HCT116 (cell line): ENCODE data around the gene PPP1R16B. TPM values are rescaled to one million over a fixed set of nuclear protein-coding genes. Genes with fewer than 3 reads are reported as not detected.

ENCODE experiments used
- ATAC-seq: fragments of 200-7000 bp; cut with Tn5 transposase; 2 replicates; pipeline ENCODE4 v1.9.1; 2020; ENCODE audit warnings: mild to moderate bottlenecking, moderate library complexity
- BruUV-seq: library from RNA; stranded (reverse); fragments of 400-500 nt; replicated peaks from 2 replicates; lab custom pipeline; 2021; lab: Mats Ljungman, UMichigan
- CTCF ChIA-PET: fragments of 300-600 bp; sonication (Branson Sonifier 250); formaldehyde crosslinking; loops from one replicate; lab custom pipeline; 2021; ENCODE audit warnings: antibody characterized with exemption; lab: Charles Lee
- POLR2A ChIA-PET: fragments of 300-600, 350-600 bp; sonication (Branson Sonifier 250); formaldehyde crosslinking; loops from one replicate; lab custom pipeline; 2021; ENCODE audit warnings: antibody characterized with exemption; lab: Charles Lee
- RAD21 ChIA-PET, 2 experiments: fragments of 300-600 bp; sonication (Branson Sonifier 250); formaldehyde crosslinking; loops; one replicate each; lab custom pipeline; 2023; ENCODE audit warnings: low total read pairs in 2 of 2; ENCODE audit not compliant: uncharacterized antibody in 2 of 2, unreplicated experiment in 2 of 2, low non-redundant PET in 1 of 2; lab: Charles Lee
- DNase-seq: peaks from one replicate; pipeline ENCODE4 v3.0.0-alpha.2; 2010; ENCODE audit warnings: low read depth, low spot score
- H2AFZ ChIP-seq: fragments of 200-600 bp; shearing (Covaris generic), sonication (generic); 2 replicates; pipeline ENCODE4 v1.6.1; 2017; ENCODE audit warnings: low read depth, mixed run types, mixed read lengths, antibody characterized with exemption, low read length; ENCODE audit not compliant: poor library complexity, severe bottlenecking
- H3K27ac ChIP-seq: 2 replicates; pipeline ENCODE4 v1.5.1; 2012; ENCODE audit warnings: low read depth, low read length
- H3K27me3 ChIP-seq: fragments of 200-600 bp; sonication (generic); 2 replicates; pipeline ENCODE4 v1.6.1; 2016; ENCODE audit warnings: mixed run types, low read length, mixed read lengths; ENCODE audit not compliant: insufficient read depth
- H3K36me3 ChIP-seq, 2 experiments: fragments of 200-500 bp in 1 of 2; fragments of 200-600 bp in 1 of 2; sonication (Bioruptor generic) in 1 of 2; sonication (generic) in 1 of 2; 2 replicates each; pipeline versions ENCODE4 v1.5.1 to v1.6.1; 2014 to 2016; ENCODE audit warnings: low read length in 2 of 2, inconsistent platforms in 1 of 2, mixed read lengths in 1 of 2, mixed run types in 1 of 2; ENCODE audit not compliant: insufficient read depth in 2 of 2, control insufficient read depth in 1 of 2
- H3K4me1 ChIP-seq, 2 experiments: fragments of 200-600 bp in 1 of 2; sonication (generic) in 1 of 2; 2 replicates each; pipeline versions ENCODE4 v1.5.1 to v1.6.1; 2012 to 2017; ENCODE audit warnings: low read length in 2 of 2, inconsistent platforms in 1 of 2, mild to moderate bottlenecking in 1 of 2, mixed read lengths in 1 of 2, mixed run types in 1 of 2, moderate library complexity in 1 of 2; ENCODE audit not compliant: insufficient read depth in 2 of 2, control insufficient read depth in 1 of 2
- H3K4me2 ChIP-seq: fragments of 200-600 bp; sonication (generic); 2 replicates; pipeline ENCODE4 v1.6.1; 2017; ENCODE audit warnings: mixed run types, low read length, mixed read lengths
- H3K4me3 ChIP-seq, 2 experiments: fragments of 200-600 bp in 1 of 2; sonication (generic) in 1 of 2; replicated peaks in 1 of 2; 2 replicates each; pipeline ENCODE4 v1.5.1; 2011 to 2016; ENCODE audit warnings: low read length in 2 of 2, control low read depth in 1 of 2, low read depth in 1 of 2, mild to moderate bottlenecking in 1 of 2, mixed read lengths in 1 of 2, mixed run types in 1 of 2
- H3K79me2 ChIP-seq: fragments of 200-600 bp; sonication (generic); 2 replicates; pipeline ENCODE4 v1.6.1; 2017; ENCODE audit warnings: mild to moderate bottlenecking, mixed run types, low read length, moderate library complexity, mixed read lengths; ENCODE audit not compliant: insufficient read depth
- H3K9ac ChIP-seq: fragments of 200-600 bp; sonication (generic); 2 replicates; pipeline ENCODE4 v1.6.1; 2016; ENCODE audit warnings: low read length, mixed read lengths
- H3K9me2 ChIP-seq: fragments of 200-600 bp; sonication (generic), shearing (Covaris generic); 2 replicates; pipeline ENCODE4 v1.6.1; 2017; ENCODE audit warnings: mixed run types, mild to moderate bottlenecking, moderate library complexity; ENCODE audit not compliant: insufficient read depth
- H3K9me3 ChIP-seq, 2 experiments: fragments of 200-500 bp in 1 of 2; fragments of 200-600 bp in 1 of 2; sonication (Bioruptor generic) in 1 of 2; sonication (generic) in 1 of 2; 2 replicates each; pipeline ENCODE4 v1.6.1; 2014 to 2017; ENCODE audit warnings: low read length in 2 of 2, mixed read lengths in 2 of 2, inconsistent platforms in 1 of 2, low read depth in 1 of 2, mild to moderate bottlenecking in 1 of 2, mixed run types in 1 of 2, moderate library complexity in 1 of 2; ENCODE audit not compliant: control insufficient read depth in 1 of 2, insufficient read depth in 1 of 2
- H4K20me1 ChIP-seq: fragments of 200-600 bp; sonication (generic), shearing (Covaris generic); 2 replicates; pipeline ENCODE4 v1.6.1; 2017; ENCODE audit warnings: mixed run types, mild to moderate bottlenecking, moderate library complexity; ENCODE audit not compliant: insufficient read depth
- ATF3 ChIP-seq: IDR thresholded peaks from 2 replicates; pipeline ENCODE4 v1.6.1; 2012
- CBX3 ChIP-seq: IDR thresholded peaks from 2 replicates; pipeline ENCODE4 v1.6.1; 2012; ENCODE audit warnings: low read depth
- CEBPB ChIP-seq: IDR thresholded peaks from 2 replicates; pipeline ENCODE4 v1.6.1; 2012; ENCODE audit warnings: low read depth
- CTCF ChIP-seq, 3 experiments: fragments of 200-600 bp in 1 of 3; sonication (generic) in 1 of 3; IDR thresholded peaks in 2 of 3; conservative IDR thresholded peaks in 1 of 3; 2 replicates each; pipeline ENCODE4 v1.5.1; 2012 to 2017; ENCODE audit warnings: low read depth in 2 of 3, low read length in 2 of 3, antibody characterized with exemption in 1 of 3, borderline replicate concordance in 1 of 3, control low read depth in 1 of 3, mild to moderate bottlenecking in 1 of 3, mixed read lengths in 1 of 3, mixed run types in 1 of 3, moderate library complexity in 1 of 3; ENCODE audit not compliant: insufficient read depth in 1 of 3
- EGR1 ChIP-seq: IDR thresholded peaks from 2 replicates; pipeline ENCODE4 v1.6.1; 2012; ENCODE audit warnings: low read depth
- ELF1 ChIP-seq: IDR thresholded peaks from 2 replicates; pipeline ENCODE4 v1.6.1; 2012; ENCODE audit warnings: low read depth, borderline replicate concordance
- EZH2 ChIP-seq: fragments of 200-600 bp; sonication (generic); IDR thresholded peaks from 2 replicates; pipeline ENCODE4 v1.6.1; 2017; ENCODE audit warnings: antibody characterized with exemption, mixed run types
- EZH2phosphoT487 ChIP-seq: fragments of 200-600 bp; IDR thresholded peaks from 2 replicates; pipeline ENCODE4 v1.6.1; 2018; ENCODE audit warnings: antibody characterized with exemption, borderline replicate concordance
- FOSL1 ChIP-seq: IDR thresholded peaks from 2 replicates; pipeline ENCODE4 v1.6.1; 2012; ENCODE audit warnings: low read depth
- POLR2A ChIP-seq: IDR thresholded peaks from 2 replicates; pipeline ENCODE4 v1.7.0; 2011; ENCODE audit warnings: borderline replicate concordance; ENCODE audit not compliant: insufficient read depth, insufficient read length; ENCODE audit errors: extremely low read depth
- POLR2AphosphoS5 ChIP-seq: IDR thresholded peaks from 2 replicates; pipeline ENCODE4 v1.6.1; 2011; ENCODE audit warnings: mild to moderate bottlenecking, low read depth, low read length, moderate library complexity
- RAD21 ChIP-seq: IDR thresholded peaks from 2 replicates; pipeline ENCODE4 v1.6.1; 2012; ENCODE audit warnings: low read depth, mild to moderate bottlenecking
- REST ChIP-seq: IDR thresholded peaks from 2 replicates; pipeline ENCODE4 v1.6.1; 2012; ENCODE audit warnings: low read depth
- SIN3A ChIP-seq: IDR thresholded peaks from 2 replicates; pipeline ENCODE4 v1.6.1; 2012; ENCODE audit warnings: low read depth
- SP1 ChIP-seq: IDR thresholded peaks from 2 replicates; pipeline ENCODE4 v1.6.1; 2012; ENCODE audit warnings: low read depth
- SRF ChIP-seq: IDR thresholded peaks from 2 replicates; pipeline ENCODE4 v1.6.1; 2012; ENCODE audit warnings: low read depth
- ZBTB33 ChIP-seq: IDR thresholded peaks from 2 replicates; pipeline ENCODE4 v1.6.1; 2011; ENCODE audit warnings: mild to moderate bottlenecking, low read length, moderate library complexity; ENCODE audit not compliant: insufficient replicate concordance; ENCODE audit errors: extremely low read depth
- ZFX ChIP-seq: fragments of 450-650 bp; IDR thresholded peaks from 2 replicates; pipeline ENCODE4 v1.6.1; 2017
- ZNF274 ChIP-seq: fragments of 200-500 bp; sonication (Bioruptor generic); IDR thresholded peaks from 2 replicates; pipeline ENCODE4 v1.6.1; 2014; ENCODE audit warnings: mild to moderate bottlenecking, low read depth, low read length, inconsistent platforms
- intact Hi-C: fragments of 100-400 bp; cut with micrococcal nuclease; formaldehyde crosslinking; loops from 2 replicates; pipeline ENCODE4 v1.10.0; 2022
- total RNA-seq: library from RNA; stranded (reverse); gene quantifications from one replicate; pipeline ENCODE4 v1.2.1, GENCODE V29; 2021; ENCODE audit not compliant: unreplicated experiment
- TF ChIP-seq, protein P1 (sequence below): IDR thresholded peaks from 2 replicates; pipeline ENCODE4 v1.6.1; 2012

The PPP1R16B gene
- total RNA-seq, 1 experiment from 2014 or later: 0.52 TPM

DNA sequence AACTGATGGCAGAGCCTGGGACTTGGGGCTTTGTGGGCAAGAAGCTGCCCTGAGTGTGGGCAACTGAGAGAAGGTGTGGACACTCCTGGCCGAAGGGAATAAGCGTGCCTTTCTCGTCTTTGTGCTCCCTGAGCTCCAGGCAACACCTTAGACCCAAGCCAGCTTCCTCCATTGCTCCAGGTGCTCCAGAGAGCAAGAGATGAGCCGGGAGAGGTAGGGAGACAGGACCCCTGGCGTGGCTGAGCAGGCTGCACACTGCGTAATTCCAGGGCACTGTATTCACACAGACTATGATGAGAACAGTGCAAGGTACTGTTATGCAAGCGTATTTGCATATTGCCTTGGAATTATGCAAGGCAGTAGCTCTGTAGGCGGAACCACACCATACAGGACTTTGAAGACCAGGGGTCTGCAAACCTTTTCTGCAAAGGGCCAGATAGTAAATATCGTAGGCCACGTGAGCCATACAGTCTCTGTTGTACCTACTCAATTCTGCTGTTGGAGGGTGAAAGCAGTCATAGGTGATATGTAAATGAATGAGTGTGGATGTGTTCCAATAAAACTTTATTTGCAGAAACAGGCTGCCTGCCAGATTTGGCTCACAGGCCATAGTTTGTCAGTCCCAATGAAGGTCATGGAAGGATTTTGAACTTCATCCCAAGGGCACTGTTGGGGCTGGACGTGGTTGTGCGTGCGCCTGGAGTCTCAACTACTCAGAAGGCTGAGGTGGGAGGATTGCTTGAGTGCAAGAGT lies 78.7 kb downstream of the PPP1R16B start:
- Histone ChIP-seq H3K4me3 (no peak overlapping the region), H3K79me2 (no peaks in the 10 kb centered on the region), H2AFZ (no peak overlapping the region), H3K4me2 (no peak overlapping the region), H3K9ac (no peak overlapping the region), H3K27me3 (peaks cover 4% of the 10 kb centered on the region; the same call in 1 of the 2 replicates), H3K27ac (no peak overlapping the region), H3K9me3 (no peaks in the 10 kb centered on the region), H3K36me3 (no peaks in the 10 kb centered on the region), H3K9me2 (no peaks in the 10 kb centered on the region), H4K20me1 (no peaks in the 10 kb centered on the region)
- CTCF ChIA-PET: interaction anchor here (1.1 kb wide), 2 partner anchors 24 to 165 kb away, joined by 3 to 5 read pairs; no protein-coding TSS in a partner anchor
- POLR2A ChIA-PET: no interaction called here
- RAD21 ChIA-PET: interaction anchor here in 1 of 2 experiments (0.7 kb wide), 1 partner anchor 258 kb away, joined by 4 read pairs; no protein-coding TSS in a partner anchor
- no TSS peak for BruUV-seq
- no peak for ATAC-seq
- intact Hi-C loops: no loop called here
- no peak for TF ChIP-seq ZNF274
- no peak for TF ChIP-seq ELF1
- TF ChIP-seq POLR2A: no peak
- no peak for TF ChIP-seq REST
- no peak for TF ChIP-seq EZH2
- TF ChIP-seq SP1: no peak
- no peak for TF ChIP-seq CBX3
- no peak for TF ChIP-seq ZFX
- no peak for TF ChIP-seq SRF
- TF ChIP-seq POLR2AphosphoS5: no peak
- no peak for TF ChIP-seq SIN3A
- no peak for TF ChIP-seq EGR1
- no peak for TF ChIP-seq ATF3
- TF ChIP-seq ZBTB33: no peak
- no peak for TF ChIP-seq EZH2phosphoT487
- no peak for TF ChIP-seq CTCF (IDR thresholded peaks at IDR 0.05 in 2 of 3, conservative IDR thresholded peaks at IDR 0.05 in 1 of 3; ENCODE audit: borderline replicate concordance in 1 of 3, insufficient read depth in 1 of 3, low read depth in 2 of 3, low read length in 2 of 3)
- TF ChIP-seq, protein P1, sequence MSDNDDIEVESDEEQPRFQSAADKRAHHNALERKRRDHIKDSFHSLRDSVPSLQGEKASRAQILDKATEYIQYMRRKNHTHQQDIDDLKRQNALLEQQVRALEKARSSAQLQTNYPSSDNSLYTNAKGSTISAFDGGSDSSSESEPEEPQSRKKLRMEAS: no peak
- no peak for TF ChIP-seq CEBPB
- no peak for TF ChIP-seq RAD21
- TF ChIP-seq FOSL1: no peak
- TF ChIP-seq, all 23 proteins: peak for 0
- no peak for DNase-seq
- peaks cover 2 to 6% of the 10 kb centered on the region in 2 experiments; a peak in 2 of 4 replicates for H3K4me1 ChIP-seq
